ENCODE measurements around the gene PRRC2B.
"Not testable (repeated sequence)": the region's sequence is repeated elsewhere in the genome, so short reads cannot be mapped to it uniquely, and the experiment has no call there.

PRRC2B gene

GRCh38 chr9:131391020-131391419, 2.9 kb upstream of the PRRC2B start:
- no peak for DNase-seq

GRCh38 chr9:131391504-131391903, 2.4 kb upstream of the PRRC2B start:
- DNase-seq = no peak

- DNase-seq = peak; percentile 67
Measured at GRCh38 chr9:131394464-131395156, 724 bp downstream of the PRRC2B start.

- peak; percentile 82 for DNase-seq
Measured at GRCh38 chr9:131395157-131396098, 1.5 kb downstream of the PRRC2B start.

GRCh38 chr9:131396099-131396479, 2.2 kb downstream of the PRRC2B start:
- DNase-seq = not testable (repeated sequence)

GRCh38 chr9:131396626-131397025, 2.7 kb downstream of the PRRC2B start:
- no peak for DNase-seq

- DNase-seq = no peak
Measured at GRCh38 chr9:131397100-131397790, 3.4 kb downstream of the PRRC2B start.

- peak; percentile 48 for DNase-seq
Measured at GRCh38 chr9:131398204-131398603, 4.3 kb downstream of the PRRC2B start.

- DNase-seq = no peak
Measured at GRCh38 chr9:131399972-131400371, 6.1 kb downstream of the PRRC2B start.

- DNase-seq = no peak
Measured at GRCh38 chr9:131400627-131401026, 6.7 kb downstream of the PRRC2B start.

- no peak for DNase-seq
Measured at GRCh38 chr9:131402073-131402472, 8.2 kb downstream of the PRRC2B start.

- no peak for DNase-seq
Measured at GRCh38 chr9:131402738-131403492, 9.0 kb downstream of the PRRC2B start.

GRCh38 chr9:131403493-131403773, 9.5 kb downstream of the PRRC2B start:
- DNase-seq = no peak

GRCh38 chr9:131404581-131404980, 10.7 kb downstream of the PRRC2B start:
- no peak for DNase-seq

GRCh38 chr9:131404987-131405386, 11.1 kb downstream of the PRRC2B start:
- DNase-seq = peak; percentile 18

GRCh38 chr9:131405428-131405827, 11.5 kb downstream of the PRRC2B start:
- DNase-seq = no peak

GRCh38 chr9:131405858-131406537, 12.1 kb downstream of the PRRC2B start:
- DNase-seq = no peak

- peak; percentile 30 for DNase-seq
Measured at GRCh38 chr9:131406563-131407436, 12.9 kb downstream of the PRRC2B start.

- DNase-seq = peak; percentile 44
Measured at GRCh38 chr9:131407717-131408195, 13.9 kb downstream of the PRRC2B start.

GRCh38 chr9:131409458-131409992, 15.6 kb downstream of the PRRC2B start:
- DNase-seq = no peak

GRCh38 chr9:131410044-131410491, 16.2 kb downstream of the PRRC2B start:
- DNase-seq = peak; percentile 33
